MM.1S (cell line): ENCODE data around the gene C4BPB.

Experiments used
- DNase-seq: peaks from one replicate; pipeline ENCODE4 v3.0.0-alpha.2; 2015
- H2AFZ ChIP-seq: fragments of 300-600 bp; sonication (generic); 2 replicates; pipeline ENCODE4 v1.6.0; 2016; ENCODE audit warnings: antibody characterized with exemption, low read length
- H3F3A ChIP-seq: fragments of 300-600 bp; sonication (generic); 2 replicates; pipeline ENCODE4 v1.6.1; 2016; ENCODE audit warnings: mild to moderate bottlenecking, antibody characterized with exemption, low read length, moderate library complexity, mixed read lengths; ENCODE audit not compliant: insufficient read depth
- H3K27ac ChIP-seq: fragments of 300-600 bp; sonication (generic); 2 replicates; pipeline ENCODE4 v1.5.1; 2016; ENCODE audit warnings: mild to moderate bottlenecking, low read length
- H3K27me3 ChIP-seq: fragments of 300-600 bp; sonication (generic); replicated peaks from 2 replicates; pipeline ENCODE4 v1.6.0; 2016; ENCODE audit warnings: low read length; ENCODE audit not compliant: insufficient read depth
- H3K36me3 ChIP-seq: fragments of 300-600 bp; sonication (generic); replicated peaks from 2 replicates; pipeline ENCODE4 v1.6.1; 2016; ENCODE audit warnings: mild to moderate bottlenecking, low read length, mixed read lengths; ENCODE audit not compliant: insufficient read depth
- H3K4me1 ChIP-seq: fragments of 300-600 bp; sonication (generic); 2 replicates; pipeline ENCODE4 v1.6.1; 2016; ENCODE audit warnings: low read length, mixed read lengths
- H3K4me2 ChIP-seq: fragments of 300-600 bp; sonication (generic); 2 replicates; pipeline ENCODE4 v1.6.0; 2016; ENCODE audit warnings: low read depth, low read length
- H3K4me3 ChIP-seq: fragments of 300-600 bp; sonication (generic); 2 replicates; pipeline ENCODE4 v1.5.1; 2016; ENCODE audit warnings: low read length, mixed read lengths
- H3K79me2 ChIP-seq: fragments of 300-600 bp; sonication (generic); 2 replicates; pipeline ENCODE4 v1.6.1; 2016; ENCODE audit warnings: mixed run types, low read length, mixed read lengths
- H3K9ac ChIP-seq: fragments of 300-600 bp; sonication (generic); 2 replicates; pipeline ENCODE4 v1.6.1; 2016; ENCODE audit warnings: low read length, mixed read lengths
- H3K9me2 ChIP-seq: fragments of 300-600 bp; sonication (generic); replicated peaks from 2 replicates; pipeline ENCODE4 v1.6.1; 2016; ENCODE audit warnings: mild to moderate bottlenecking, low read length, mixed read lengths; ENCODE audit not compliant: insufficient read depth
- H3K9me3 ChIP-seq: fragments of 300-600 bp; sonication (generic); replicated peaks from 2 replicates; pipeline ENCODE4 v1.6.1; 2016; ENCODE audit warnings: mild to moderate bottlenecking, low read length, mixed read lengths; ENCODE audit not compliant: insufficient read depth
- H4K20me1 ChIP-seq: fragments of 300-600 bp; sonication (generic); 2 replicates; pipeline ENCODE4 v1.6.1; 2016; ENCODE audit warnings: mild to moderate bottlenecking, low read length, moderate library complexity, mixed read lengths; ENCODE audit not compliant: insufficient read depth
- CTCF ChIP-seq: fragments of 300-600 bp; sonication (generic); IDR thresholded peaks from 2 replicates; pipeline ENCODE4 v1.5.1; 2016; ENCODE audit warnings: antibody characterized with exemption, low read length, mixed read lengths
- EZH2 ChIP-seq: fragments of 300-600 bp; sonication (generic); optimal IDR thresholded peaks from 2 replicates; pipeline ENCODE3; 2017; ENCODE audit warnings: low read depth, mild to moderate bottlenecking, antibody characterized with exemption, low read length, mixed read lengths
- EZH2phosphoT487 ChIP-seq: fragments of 300-600 bp; sonication (generic); IDR thresholded peaks from 2 replicates; pipeline ENCODE4 v1.6.1; 2018; ENCODE audit warnings: antibody characterized with exemption, low read length

The C4BPB gene

GRCh38 chr1:207062058-207062457 is 26.6 kb upstream of the C4BPB start:
- no peak for TF ChIP-seq CTCF
- TF ChIP-seq EZH2phosphoT487, result no peak
- TF ChIP-seq EZH2, result no peak
- Histone ChIP-seq H3K36me3 (no peaks in the 10 kb centered on the region), H3K27ac (no peak overlapping the region), H3K9me2 (no peaks in the 10 kb centered on the region), H3K9me3 (no peaks in the 10 kb centered on the region), H3F3A (peaks cover 16% of the 10 kb centered on the region), H3K4me2 (no peak overlapping the region), H2AFZ (no peak overlapping the region), H3K4me1 (peaks cover 21% of the 10 kb centered on the region), H3K9ac (no peak overlapping the region), H3K79me2 (no peaks in the 10 kb centered on the region), H3K27me3 (no peaks in the 10 kb centered on the region), H3K4me3 (no peak overlapping the region), H4K20me1 (no peaks in the 10 kb centered on the region)
- no peak for DNase-seq

- Histone ChIP-seq H3K4me2 (no peak overlapping the region), H3K36me3 (no peaks in the 10 kb centered on the region)
Observed at GRCh38 chr1:207063014-207063413, 25.6 kb upstream of the C4BPB start.

GRCh38 chr1:207064561-207064960 is 24.1 kb upstream of the C4BPB start:
- no peak for DNase-seq
- no peaks in the 10 kb centered on the region for H4K20me1 ChIP-seq
- H3K9me2 ChIP-seq, result no peaks in the 10 kb centered on the region
- no peak overlapping the region for H3K27ac ChIP-seq
- no peaks in the 10 kb centered on the region for H3K27me3 ChIP-seq
- H3F3A ChIP-seq, result peaks cover under 1% of the 10 kb centered on the region; the same call in 1 of the 2 replicates
- TF ChIP-seq CTCF (no peak), EZH2phosphoT487 (no peak)
- no peaks in the 10 kb centered on the region for H3K36me3 ChIP-seq
- H3K79me2 ChIP-seq, result no peaks in the 10 kb centered on the region
- H3K9me3 ChIP-seq, result no peaks in the 10 kb centered on the region
- no peak overlapping the region for H3K4me3 ChIP-seq
- H2AFZ ChIP-seq, result no peak overlapping the region
- no peak overlapping the region for H3K9ac ChIP-seq
- H3K4me1 ChIP-seq, result peaks cover 6% of the 10 kb centered on the region
- no peak overlapping the region for H3K4me2 ChIP-seq

More at GRCh38 chr1:207063014-207063413, 25.6 kb upstream of the C4BPB start:
- Histone ChIP-seq H4K20me1 (no peaks in the 10 kb centered on the region), H3K27ac (no peak overlapping the region), H3K9ac (no peak overlapping the region), H3K4me1 (peaks cover 19% of the 10 kb centered on the region), H3K9me2 (no peaks in the 10 kb centered on the region), H3K27me3 (no peaks in the 10 kb centered on the region), H3K4me3 (no peak overlapping the region), H3F3A (peaks cover 15% of the 10 kb centered on the region), H3K9me3 (no peaks in the 10 kb centered on the region), H2AFZ (no peak overlapping the region), H3K79me2 (no peaks in the 10 kb centered on the region)
- no peak for TF ChIP-seq CTCF
- TF ChIP-seq EZH2phosphoT487, result no peak
- TF ChIP-seq EZH2, result no peak
- no peak for DNase-seq
